Lung (tissue), 12 donors: ENCODE measurements around the gene CELSR1. TPM values are rescaled to one million over a fixed set of nuclear protein-coding genes. Genes with fewer than 3 reads are reported as not detected.

Source experiments
- ATAC-seq: fragments of 200-7000 bp; cut with Tn5 transposase; one replicate; pipeline ENCODE4 v1.9.1; 2020; ENCODE audit warnings: moderate number of reproducible peaks; ENCODE audit not compliant: insufficient read depth, low FRiP score
- DNase-seq, 3 donors: peaks; one replicate each; pipeline ENCODE4 v3.0.0-alpha.2; 2013 to 2017
- H3K27ac ChIP-seq, 2 donors: one replicate each; pipeline ENCODE4 v1.5.1; 2013; ENCODE audit warnings: mild to moderate bottlenecking in 2 of 2, moderate library complexity in 2 of 2, control low read depth in 1 of 2, inconsistent platforms in 1 of 2, low read depth in 1 of 2, low read length in 1 of 2
- H3K27me3 ChIP-seq, 3 donors: one replicate each; pipeline ENCODE4 v1.5.1; 2013; ENCODE audit warnings: low read length in 2 of 3; ENCODE audit not compliant: control insufficient read depth in 3 of 3, insufficient read depth in 3 of 3
- H3K36me3 ChIP-seq, 4 donors: one replicate each; pipeline ENCODE4 v1.5.1; 2013; ENCODE audit warnings: low read length in 4 of 4, mild to moderate bottlenecking in 1 of 4, moderate library complexity in 1 of 4; ENCODE audit not compliant: control insufficient read depth in 4 of 4, insufficient read depth in 4 of 4
- H3K4me1 ChIP-seq, 5 donors: one replicate each; pipeline ENCODE4 v1.5.1; 2013; ENCODE audit warnings: low read length in 5 of 5, mild to moderate bottlenecking in 2 of 5, moderate library complexity in 1 of 5; ENCODE audit not compliant: control insufficient read depth in 5 of 5, insufficient read depth in 5 of 5
- H3K4me3 ChIP-seq: one replicate; pipeline ENCODE4 v1.5.1; 2013; ENCODE audit warnings: mild to moderate bottlenecking, control low read depth, moderate library complexity
- H3K9ac ChIP-seq, 2 donors: one replicate each; pipeline ENCODE4 v1.5.1; 2013; ENCODE audit warnings: low read length in 2 of 2, control low read depth in 1 of 2; ENCODE audit not compliant: insufficient read depth in 1 of 2
- H3K9me3 ChIP-seq, 4 donors: one replicate each; pipeline ENCODE4 v1.5.1; 2013; ENCODE audit warnings: low read length in 3 of 4, mild to moderate bottlenecking in 1 of 4, moderate library complexity in 1 of 4; ENCODE audit not compliant: control insufficient read depth in 4 of 4, insufficient read depth in 3 of 4
- WGBS, 2 donors: extraction: QIAGEN DNeasy Blood & Tissue Kit; methylation state at CpG; one replicate each; pipeline ENCODE4 v1.1.7; 2013; 5-methylcytosine and 5-hydroxymethylcytosine counted together
- polyA plus RNA-seq, 2 donors: library from polyadenylated mRNA; stranded (reverse); fragments of 200-250 nt; gene quantifications; one replicate each; pipeline ENCODE4 v1.2.1, GENCODE V29; 2013
- total RNA-seq, 2 donors: library from RNA; depleted of rRNA in 1 of 2; stranded (reverse); fragments of >200 nt in 1 of 2; gene quantifications; one replicate each; pipeline ENCODE4 v1.2.1, GENCODE V29; 2014 to 2021
- TF ChIP-seq, protein P1 (sequence below): IDR thresholded peaks from 2 replicates; pipeline ENCODE4 v1.5.1; 2012; ENCODE audit warnings: mild to moderate bottlenecking; ENCODE audit errors: control extremely low read depth, extremely low read depth
- donor health status: control.
- donor health status: control.
- donor health status: Bipolar disorder and iron deficiency.
- donor health status: healthy.
- donor health status: DM: yes; HTN: yes; CAD: no.

CELSR1 gene
- total and polyA plus RNA-seq, 4 donors: 14.0 to 65.9 (median 32.7) TPM

DNA sequence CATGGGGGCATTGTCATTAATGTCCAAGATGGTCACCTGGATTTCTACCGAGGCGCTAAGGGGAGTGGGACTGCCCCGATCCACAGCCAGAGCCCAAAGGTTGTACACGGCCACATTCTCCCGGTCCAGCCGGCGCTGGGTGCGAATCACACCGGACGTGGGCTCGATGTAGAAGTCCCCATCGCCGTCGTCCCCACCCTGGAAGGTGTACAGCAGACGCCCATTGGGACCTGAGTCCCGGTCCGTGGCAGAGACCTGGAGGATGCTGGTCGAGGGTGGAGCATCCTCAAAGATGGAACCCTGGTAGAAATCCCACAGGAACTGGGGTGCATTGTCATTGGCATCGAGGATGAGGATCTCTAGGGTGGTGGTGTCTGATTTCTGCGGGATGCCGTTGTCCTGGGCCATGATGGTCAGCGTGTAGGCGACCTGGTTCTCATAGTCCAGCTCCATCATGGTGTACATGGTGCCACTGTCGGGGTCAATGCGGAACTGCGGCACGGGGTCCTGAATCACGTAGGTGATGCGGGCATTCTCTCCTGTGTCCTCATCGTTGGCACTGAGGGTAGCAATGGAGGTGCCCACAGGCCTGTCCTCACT, 3.1 kb downstream of the CELSR1 start:
- DNase-seq (no peak), ATAC-seq (no peak)
- WGBS, 2 donors: 97 to 98% methylated on average over 30 of the region's 30 CpGs

DNA sequence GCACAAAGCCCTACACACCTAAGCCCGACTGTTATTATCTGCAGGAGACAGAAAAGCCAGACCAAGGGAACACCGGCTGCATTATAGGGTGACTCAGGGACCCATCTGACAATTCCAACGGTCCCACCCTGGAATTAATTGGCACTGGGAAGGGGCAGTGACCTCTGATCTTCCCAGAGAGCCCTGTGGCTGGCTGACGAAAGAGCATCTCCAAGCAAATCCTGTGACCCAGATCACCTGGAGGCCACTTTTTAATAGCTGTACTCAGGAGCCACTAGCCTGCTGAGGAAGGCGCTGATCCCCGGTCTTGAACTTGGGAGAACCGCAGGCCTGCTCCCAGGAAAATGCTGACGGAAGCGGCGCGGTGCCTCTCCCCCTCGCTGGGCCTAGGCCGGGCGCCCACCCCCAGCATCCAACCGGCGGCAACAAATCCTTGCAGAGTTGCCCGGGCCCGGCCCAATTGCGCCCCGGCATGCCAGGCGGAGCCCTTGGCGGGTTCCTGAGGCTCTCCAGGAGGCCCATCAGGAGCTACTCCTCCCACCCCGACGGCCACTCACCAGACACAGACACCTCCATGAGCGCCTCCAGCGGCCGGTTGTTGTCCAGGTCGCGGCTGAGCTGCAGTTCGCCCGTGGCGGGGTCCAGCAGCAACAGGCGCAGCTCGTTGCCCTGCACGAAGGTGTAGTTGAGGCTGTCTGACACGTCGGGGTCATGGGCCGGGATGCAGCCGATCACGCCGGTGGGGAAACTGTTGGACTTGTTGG, 4.2 kb downstream of the CELSR1 start:
- WGBS, 2 donors: 76 to 82% methylated on average over 41 of the region's 41 CpGs
- Histone ChIP-seq H3K9me3 (peaks cover 0 to 6% (median 0%) of the 10 kb centered on the region in 4 donors), H3K27me3 (peaks cover 6 to 10% (median 9%) of the 10 kb centered on the region in 3 donors), H3K36me3 (no peaks in the 10 kb centered on the region), H3K4me1 (peaks cover 0 to 13% (median 3%) of the 10 kb centered on the region in 5 donors), H3K4me3 (no peak overlapping the region), H3K9ac (no peak overlapping the region), H3K27ac (no peak overlapping the region)
- TF ChIP-seq, protein P1, sequence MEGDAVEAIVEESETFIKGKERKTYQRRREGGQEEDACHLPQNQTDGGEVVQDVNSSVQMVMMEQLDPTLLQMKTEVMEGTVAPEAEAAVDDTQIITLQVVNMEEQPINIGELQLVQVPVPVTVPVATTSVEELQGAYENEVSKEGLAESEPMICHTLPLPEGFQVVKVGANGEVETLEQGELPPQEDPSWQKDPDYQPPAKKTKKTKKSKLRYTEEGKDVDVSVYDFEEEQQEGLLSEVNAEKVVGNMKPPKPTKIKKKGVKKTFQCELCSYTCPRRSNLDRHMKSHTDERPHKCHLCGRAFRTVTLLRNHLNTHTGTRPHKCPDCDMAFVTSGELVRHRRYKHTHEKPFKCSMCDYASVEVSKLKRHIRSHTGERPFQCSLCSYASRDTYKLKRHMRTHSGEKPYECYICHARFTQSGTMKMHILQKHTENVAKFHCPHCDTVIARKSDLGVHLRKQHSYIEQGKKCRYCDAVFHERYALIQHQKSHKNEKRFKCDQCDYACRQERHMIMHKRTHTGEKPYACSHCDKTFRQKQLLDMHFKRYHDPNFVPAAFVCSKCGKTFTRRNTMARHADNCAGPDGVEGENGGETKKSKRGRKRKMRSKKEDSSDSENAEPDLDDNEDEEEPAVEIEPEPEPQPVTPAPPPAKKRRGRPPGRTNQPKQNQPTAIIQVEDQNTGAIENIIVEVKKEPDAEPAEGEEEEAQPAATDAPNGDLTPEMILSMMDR: no peak
- ATAC-seq (no peak), DNase-seq (no peak)

More for the DNA sequence above, 3.1 kb downstream of the CELSR1 start:
- TF ChIP-seq, protein P1: no peak
- H3K4me1 ChIP-seq: peaks cover 0 to 15% (median 8%) of the 10 kb centered on the region in 5 donors
- peaks cover 0 to 6% (median 0%) of the 10 kb centered on the region in 4 donors for H3K9me3 ChIP-seq
- H3K36me3 ChIP-seq: no peaks in the 10 kb centered on the region
- H3K27me3 ChIP-seq: peaks cover 6 to 17% (median 16%) of the 10 kb centered on the region in 3 donors
- no peak overlapping the region for H3K9ac ChIP-seq
- H3K27ac ChIP-seq: no peak overlapping the region
- no peak overlapping the region for H3K4me3 ChIP-seq

DNA sequence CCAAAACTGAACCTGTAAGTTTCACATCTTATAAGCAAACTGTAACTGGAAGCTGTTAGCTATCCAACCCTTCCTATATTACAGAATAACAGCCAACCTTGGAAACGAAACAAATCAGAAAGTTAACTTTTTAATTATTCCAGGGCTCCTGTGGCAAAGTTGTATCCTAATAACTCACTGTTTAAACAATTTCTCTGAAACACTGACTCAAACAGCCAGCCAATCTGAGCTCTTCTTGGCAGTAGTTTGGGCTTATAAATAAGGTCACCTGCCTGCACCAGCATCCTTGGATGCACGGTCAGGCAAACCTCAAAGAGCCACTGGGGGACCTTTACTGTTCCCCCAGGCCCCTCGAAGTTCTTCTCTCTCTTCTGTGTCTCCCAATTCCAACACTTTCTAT, 5.0 kb downstream of the CELSR1 start:
- 63 to 72% methylated on average over 3 of the region's 3 CpGs for WGBS, 2 donors
- no peak for ATAC-seq
- DNase-seq: no peak
- H3K4me1 ChIP-seq: peaks cover 0 to 14% (median 3%) of the 10 kb centered on the region in 5 donors
- H3K9me3 ChIP-seq: peaks cover 0 to 6% (median 0%) of the 10 kb centered on the region in 4 donors
- H3K36me3 ChIP-seq: no peaks in the 10 kb centered on the region
- peaks cover 6 to 10% (median 9%) of the 10 kb centered on the region in 3 donors for H3K27me3 ChIP-seq
- H3K4me3 ChIP-seq: no peak overlapping the region
- H3K9ac ChIP-seq: no peak overlapping the region
- H3K27ac ChIP-seq: no peak overlapping the region
- TF ChIP-seq, protein P1: no peak
